Activated T-helper 2 cell treated with anti-CD3 and anti-CD28 coated beads, Interferon-gamma antibody, Interleukin-2, Interleukin-4, amounts not matched to agents 10 μg/mL and 5 μg/mL and 100 μg/mL, durations not matched to agents 14 hours and 24 hours and 36 hours (primary cell): ENCODE measurements around the gene AMN1. TPM values are rescaled to one million over a fixed set of nuclear protein-coding genes. Genes with fewer than 3 reads are reported as not detected.
"Not testable (repeated sequence)": the region's sequence is repeated elsewhere in the genome, so short reads cannot be mapped to it uniquely, and the experiment has no call there.

Experiments
- DNase-seq: peaks from one replicate; pipeline ENCODE4 v3.0.0; 2021; ENCODE audit warnings: low spot score
- H3K27ac Mint-ChIP-seq: one replicate; pipeline ENCODE4 v1.8.0; 2021; ENCODE audit warnings: mixed read lengths
- H3K27me3 Mint-ChIP-seq: one replicate; pipeline ENCODE4 v1.8.0; 2021; ENCODE audit warnings: low read depth, mixed read lengths
- H3K36me3 Mint-ChIP-seq: one replicate; pipeline ENCODE4 v1.8.0; 2021; ENCODE audit warnings: low read depth, mixed read lengths
- H3K4me1 Mint-ChIP-seq: one replicate; pipeline ENCODE4 v1.8.0; 2021; ENCODE audit warnings: low read depth, mixed read lengths
- H3K4me3 Mint-ChIP-seq: one replicate; pipeline ENCODE4 v1.8.0; 2021; ENCODE audit warnings: low read depth, mild to moderate bottlenecking, moderate library complexity, mixed read lengths
- H3K9me3 Mint-ChIP-seq: one replicate; pipeline ENCODE4 v1.8.0; 2021; ENCODE audit warnings: mixed read lengths
- intact Hi-C: fragments of 100-400 bp; cut with micrococcal nuclease; formaldehyde crosslinking; loops from one replicate; pipeline ENCODE4 v1.15.1; 2023
- total RNA-seq: library from RNA; stranded (reverse); gene quantifications from 2 replicates; pipeline ENCODE4 v1.2.3, GENCODE V29; 2022

Gene AMN1
- 1.8 and 2.8 TPM in 2 replicates for total RNA-seq

DNA sequence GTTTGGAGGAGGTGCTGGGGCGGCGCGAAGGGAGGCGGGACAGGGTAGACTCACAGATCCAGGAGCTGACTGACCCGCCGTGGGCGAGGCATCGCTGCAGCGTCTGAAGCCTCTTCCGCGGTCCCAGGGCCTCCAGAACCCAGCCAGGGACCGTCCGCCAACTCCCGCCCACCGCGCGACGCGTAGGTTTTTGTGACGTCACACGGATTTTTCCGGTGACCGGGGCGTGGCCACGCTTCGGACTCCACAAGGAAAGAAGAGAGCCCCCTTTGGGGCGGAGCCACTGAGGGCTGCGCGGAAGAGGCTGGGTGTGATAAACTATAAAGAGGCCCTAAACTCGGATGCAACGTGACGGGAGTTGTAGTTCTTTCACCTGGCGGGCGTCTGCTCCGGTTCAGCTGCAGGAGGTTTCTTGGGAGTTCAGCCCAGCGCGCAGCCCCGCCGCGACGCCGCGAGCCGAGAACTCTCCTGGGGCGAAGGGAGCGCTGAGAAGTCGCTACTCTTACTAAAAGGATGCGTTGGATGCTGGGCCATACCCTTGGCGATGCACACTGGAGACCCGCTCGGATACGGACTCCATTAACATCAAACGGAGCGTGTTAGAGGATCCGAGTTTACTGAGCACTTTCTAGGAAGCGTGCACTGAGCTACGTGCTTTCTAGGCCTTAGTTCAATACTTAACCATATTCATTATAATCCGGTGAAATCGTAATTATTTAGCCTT, at the start of gene AMN1:
Gene AMN1, minus strand, starts transcription at position 105 of the 724 bp plus-strand sequence. Its CDS starts 13 bp downstream, at position 92.
- peaks cover 17% of the 10 kb centered on the region for H3K36me3 Mint-ChIP-seq
- H3K9me3 Mint-ChIP-seq, result peaks cover 14% of the 10 kb centered on the region
- no peaks in the 10 kb centered on the region for H3K27me3 Mint-ChIP-seq
- peak within 1 kb of the TSS; percentile 98 for H3K4me3 Mint-ChIP-seq
- intact Hi-C loops, result loop anchor here (1.0 to 10.0 kb wide), 8 partner anchors 20 to 946 kb away; partner anchors contain the start of genes DNM1L, ETFBKMT, RESF1 and SINHCAF
- peak; percentile 100 for DNase-seq
- peaks cover 35% of the 10 kb centered on the region for H3K4me1 Mint-ChIP-seq
- H3K27ac Mint-ChIP-seq, result peak within 1 kb of the TSS; percentile 99

- Mint-ChIP-seq H3K36me3 (no peaks in the 10 kb centered on the region), H3K9me3 (no peaks in the 10 kb centered on the region), H3K27ac (no peak overlapping the region), H3K4me3 (no peak overlapping the region), H3K4me1 (no peaks in the 10 kb centered on the region), H3K27me3 (no peaks in the 10 kb centered on the region)
- no peak for DNase-seq
- intact Hi-C loops, result no loop called here
Observed at GRCh38 chr12:31773867-31774266, 45.0 kb upstream of the AMN1 start.

DNA sequence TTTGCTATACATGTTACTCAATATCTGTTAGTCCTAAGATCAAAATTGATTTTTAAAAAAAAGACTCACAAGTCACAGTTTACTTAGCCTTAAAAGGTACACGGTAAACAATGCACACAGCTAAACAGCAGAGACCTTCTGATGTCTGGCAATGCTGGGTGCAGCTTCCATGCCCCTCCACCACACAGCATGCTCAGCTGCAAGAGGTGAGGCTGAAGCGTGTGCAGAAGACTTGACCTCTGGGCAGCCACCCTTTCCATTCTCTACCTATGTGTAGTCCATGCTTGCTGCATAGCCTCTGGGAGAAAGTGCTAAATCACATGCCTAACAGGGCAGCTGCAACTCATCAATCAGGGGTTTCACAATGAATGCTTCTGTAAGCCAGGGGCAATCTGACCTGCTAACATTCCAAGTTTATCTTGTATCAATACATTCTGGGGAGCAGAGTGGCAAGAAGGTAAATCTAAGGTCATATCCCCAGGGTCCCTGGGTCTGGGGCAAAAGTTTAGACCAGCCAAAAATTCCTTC, 44.5 kb upstream of the AMN1 start:
- Mint-ChIP-seq H3K9me3 (no peaks in the 10 kb centered on the region), H3K27me3 (no peaks in the 10 kb centered on the region), H3K4me1 (no peaks in the 10 kb centered on the region), H3K4me3 (no peak overlapping the region), H3K27ac (no peak overlapping the region), H3K36me3 (no peaks in the 10 kb centered on the region)
- intact Hi-C loops, result no loop called here
- DNase-seq, result no peak

GRCh38 chr12:31772685-31773222, 43.9 kb upstream of the AMN1 start:
- no peak for DNase-seq
- H3K27ac Mint-ChIP-seq, result no peak overlapping the region
- no peak overlapping the region for H3K4me3 Mint-ChIP-seq
- no peaks in the 10 kb centered on the region for H3K4me1 Mint-ChIP-seq
- intact Hi-C loops, result no loop called here
- no peaks in the 10 kb centered on the region for H3K36me3 Mint-ChIP-seq
- H3K27me3 Mint-ChIP-seq, result no peaks in the 10 kb centered on the region
- no peaks in the 10 kb centered on the region for H3K9me3 Mint-ChIP-seq

DNA sequence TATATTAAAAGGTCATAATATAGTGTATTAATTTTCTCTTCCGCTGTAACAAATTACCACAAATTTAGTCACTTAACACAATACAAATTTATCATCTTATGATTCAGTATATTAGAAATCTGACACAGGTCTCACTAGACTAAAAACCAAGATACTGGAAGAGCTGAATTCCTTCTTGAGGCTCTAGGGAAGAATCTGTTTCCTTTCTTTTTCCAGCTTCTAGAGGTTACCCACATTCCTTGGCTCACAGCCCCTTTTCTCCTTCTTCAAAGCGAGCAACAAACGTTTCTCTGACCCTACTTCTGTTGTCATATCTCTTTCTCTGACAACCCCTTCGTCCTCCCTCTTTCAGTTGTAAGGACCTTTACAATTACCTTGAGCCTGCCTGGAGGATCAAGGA, 43.4 kb upstream of the AMN1 start:
- Mint-ChIP-seq H3K9me3 (no peaks in the 10 kb centered on the region), H3K4me3 (no peak overlapping the region), H3K4me1 (peaks cover 3% of the 10 kb centered on the region), H3K27ac (no peak overlapping the region), H3K27me3 (no peaks in the 10 kb centered on the region), H3K36me3 (no peaks in the 10 kb centered on the region)
- no peak for DNase-seq
- intact Hi-C loops, result no loop called here

DNA sequence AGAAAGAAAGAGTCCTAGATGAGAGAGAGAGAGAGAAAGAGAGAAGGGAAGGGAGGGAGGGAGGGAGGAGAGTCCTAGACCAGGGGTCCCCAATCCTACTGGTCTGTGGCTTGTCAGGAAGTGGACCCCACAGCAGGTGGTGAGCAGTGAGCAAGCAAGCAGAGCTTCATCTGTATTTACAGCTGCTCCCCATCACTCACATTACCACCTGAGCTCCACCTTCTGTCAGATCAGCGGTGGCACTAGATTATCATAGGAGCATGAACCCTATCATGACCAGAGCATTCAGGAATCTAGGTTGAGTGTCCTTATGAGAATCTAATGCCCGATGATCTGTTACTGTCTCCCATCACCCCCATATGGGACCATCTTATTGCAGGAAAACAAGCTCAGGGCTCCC, 39.2 kb upstream of the AMN1 start:
- intact Hi-C loops, result no loop called here
- no peak for DNase-seq
- no peak overlapping the region for H3K27ac Mint-ChIP-seq
- H3K27me3 Mint-ChIP-seq, result no peaks in the 10 kb centered on the region
- H3K4me3 Mint-ChIP-seq, result no peak overlapping the region
- peaks cover 7% of the 10 kb centered on the region for H3K4me1 Mint-ChIP-seq
- peaks cover 7% of the 10 kb centered on the region for H3K9me3 Mint-ChIP-seq
- no peaks in the 10 kb centered on the region for H3K36me3 Mint-ChIP-seq

- Mint-ChIP-seq H3K4me3 (no peak overlapping the region), H3K4me1 (peaks cover 7% of the 10 kb centered on the region)
Observed at GRCh38 chr12:31765931-31766330, 37.1 kb upstream of the AMN1 start.

DNA sequence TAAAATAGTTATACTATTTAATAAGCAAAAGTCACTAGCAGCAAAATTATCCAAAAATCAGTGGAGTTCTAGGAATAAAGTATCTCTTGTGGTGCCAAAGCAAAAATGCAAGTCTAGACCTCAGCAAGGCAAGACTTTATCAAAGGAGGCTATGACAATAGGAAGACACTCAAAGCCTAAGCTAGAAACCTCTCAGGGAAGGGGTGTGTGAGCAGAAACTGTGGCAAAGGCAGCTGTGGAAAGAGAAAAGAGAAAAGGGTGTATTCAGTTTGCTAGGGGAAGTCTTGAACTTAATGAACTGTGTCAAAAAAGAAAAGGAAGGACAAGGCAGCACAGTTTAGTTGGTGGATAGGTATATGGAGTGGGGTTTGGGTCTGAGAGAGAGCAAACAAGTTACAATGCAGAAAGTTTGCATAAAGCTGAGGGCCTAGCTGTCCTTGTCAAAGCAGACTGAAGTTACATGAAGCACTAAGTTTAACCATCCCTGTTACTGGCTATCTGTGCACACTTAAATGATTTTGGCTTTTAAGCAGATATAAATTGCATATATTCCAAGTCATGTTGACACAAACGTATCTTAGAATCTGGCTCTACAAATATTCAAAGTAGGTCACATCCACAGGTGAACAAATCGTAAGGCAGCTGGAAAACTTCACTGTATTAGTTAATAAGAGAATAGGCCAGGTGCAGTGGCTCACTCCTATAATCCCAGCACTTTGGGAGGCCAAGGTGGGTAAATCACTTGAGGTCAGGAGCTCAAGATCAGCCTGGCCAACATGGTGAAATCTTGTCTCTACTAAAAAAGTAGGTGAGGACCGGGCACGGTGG, 31.0 kb upstream of the AMN1 start:
- H3K4me1 Mint-ChIP-seq, result peaks cover 4% of the 10 kb centered on the region
- no peak overlapping the region for H3K4me3 Mint-ChIP-seq
- intact Hi-C loops, result no loop called here
- no peak for DNase-seq
- peaks cover 7% of the 10 kb centered on the region for H3K9me3 Mint-ChIP-seq
- peaks cover 3% of the 10 kb centered on the region for H3K27me3 Mint-ChIP-seq
- H3K27ac Mint-ChIP-seq, result no peak overlapping the region
- H3K36me3 Mint-ChIP-seq, result no peaks in the 10 kb centered on the region

More at GRCh38 chr12:31765931-31766330, 37.1 kb upstream of the AMN1 start:
- no peak for DNase-seq
- no peaks in the 10 kb centered on the region for H3K36me3 Mint-ChIP-seq
- H3K27ac Mint-ChIP-seq, result no peak overlapping the region
- H3K27me3 Mint-ChIP-seq, result no peaks in the 10 kb centered on the region
- intact Hi-C loops, result no loop called here
- H3K9me3 Mint-ChIP-seq, result peaks cover 7% of the 10 kb centered on the region

DNA sequence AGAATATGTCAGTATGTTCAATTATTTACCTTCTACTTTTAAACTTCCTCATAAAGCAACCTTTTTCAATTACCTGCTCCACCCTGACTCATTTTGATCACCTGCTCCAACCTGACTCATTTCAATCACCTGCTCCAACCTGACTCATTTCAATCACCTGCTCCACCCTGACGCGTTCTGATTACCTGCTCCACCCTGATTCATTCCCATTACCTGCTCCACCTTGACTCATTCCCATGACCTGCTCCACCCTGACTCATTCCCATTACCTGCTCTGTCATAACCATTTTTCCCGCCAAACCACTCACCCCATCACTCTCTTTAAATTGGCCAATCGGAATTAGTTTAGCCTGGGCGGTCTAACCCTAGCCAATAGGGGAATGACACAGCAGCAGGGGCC, 29.5 kb upstream of the AMN1 start:
- DNase-seq, H3K27ac Mint-ChIP-seq, H3K9me3 Mint-ChIP-seq, H3K4me3 Mint-ChIP-seq, intact Hi-C loops, H3K4me1 Mint-ChIP-seq, H3K27me3 Mint-ChIP-seq, H3K36me3 Mint-ChIP-seq: not testable (repeated sequence)

DNA sequence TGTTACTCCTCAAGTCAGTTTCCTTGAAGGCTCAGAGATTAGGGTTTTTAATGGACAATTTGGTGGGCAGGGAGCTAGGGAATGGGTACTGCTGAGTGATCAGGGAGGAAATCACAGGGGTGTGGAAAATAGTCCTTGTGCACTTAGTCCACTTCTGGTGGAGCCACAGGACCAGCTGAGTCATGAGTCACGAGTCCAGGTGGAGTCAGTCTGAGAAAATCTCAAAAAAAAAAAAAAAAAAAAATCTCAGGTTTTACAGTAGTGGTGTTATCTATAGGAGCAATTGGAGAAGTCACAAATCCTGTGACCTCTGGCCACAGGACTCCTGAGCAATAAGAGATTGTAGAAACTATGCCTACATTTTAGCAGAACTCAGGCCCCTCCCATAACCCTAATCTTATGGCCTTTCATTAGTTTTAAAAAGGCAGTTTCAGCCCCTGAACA, 28.2 kb upstream of the AMN1 start:
- intact Hi-C loops, result no loop called here
- H3K27me3 Mint-ChIP-seq, result peaks cover 10% of the 10 kb centered on the region
- no peak for DNase-seq
- no peaks in the 10 kb centered on the region for H3K9me3 Mint-ChIP-seq
- H3K4me3 Mint-ChIP-seq, result no peak overlapping the region
- no peaks in the 10 kb centered on the region for H3K36me3 Mint-ChIP-seq
- H3K4me1 Mint-ChIP-seq, result no peaks in the 10 kb centered on the region
- no peak overlapping the region for H3K27ac Mint-ChIP-seq

GRCh38 chr12:31752450-31752849, 23.6 kb upstream of the AMN1 start:
- Mint-ChIP-seq H3K27ac (no peak overlapping the region), H3K4me1 (peaks cover 16% of the 10 kb centered on the region), H3K27me3 (peaks cover 20% of the 10 kb centered on the region), H3K9me3 (no peaks in the 10 kb centered on the region), H3K4me3 (no peak overlapping the region), H3K36me3 (peaks cover 11% of the 10 kb centered on the region)
- intact Hi-C loops, result no loop called here
- DNase-seq, result no peak

GRCh38 chr12:31751085-31751484, 22.3 kb upstream of the AMN1 start:
- H3K4me3 Mint-ChIP-seq, result no peak overlapping the region
- peaks cover 21% of the 10 kb centered on the region for H3K4me1 Mint-ChIP-seq
- no peak for DNase-seq
- no peak overlapping the region for H3K27ac Mint-ChIP-seq
- peaks cover 20% of the 10 kb centered on the region for H3K27me3 Mint-ChIP-seq
- intact Hi-C loops, result no loop called here
- H3K9me3 Mint-ChIP-seq, result no peaks in the 10 kb centered on the region
- peaks cover 11% of the 10 kb centered on the region for H3K36me3 Mint-ChIP-seq

- intact Hi-C loops, result no loop called here
- DNase-seq, result no peak
- Mint-ChIP-seq H3K27ac (no peak overlapping the region), H3K4me1 (peaks cover 23% of the 10 kb centered on the region), H3K9me3 (no peaks in the 10 kb centered on the region), H3K4me3 (no peak overlapping the region), H3K36me3 (peaks cover 11% of the 10 kb centered on the region), H3K27me3 (peaks cover 20% of the 10 kb centered on the region)
Observed at GRCh38 chr12:31750747-31751039, 21.9 kb upstream of the AMN1 start.
